ENCODE measurements around the gene KCTD2. TPM values are rescaled to one million over a fixed set of nuclear protein-coding genes. Genes with fewer than 3 reads are reported as not detected.

The KCTD2 gene
- total and polyA plus RNA-seq, 2 of the 13 experiments (the other 11 are each of a cell fraction or from before 2014, with no cell fraction given) = 28.3 to 32.6 TPM

GRCh38 chr17:75090871-75091854 is 44.1 kb downstream of the KCTD2 start (continued):
- TF ChIP-seq RBM22 (optimal IDR thresholded peaks at IDR 0.05; ENCODE audit: low read length) (no peak), SKIL (CRISPR knock-in tag; IDR thresholded peaks at IDR 0.05; ENCODE audit: borderline replicate concordance) (peak; percentile 59; the same call in 1 of the 2 replicates), TCF12 (IDR thresholded peaks at IDR 0.05) (no peak), TCF12 (CRISPR knock-in tag; IDR thresholded peaks at IDR 0.05) (0 out of 2 replicates have a peak, but pooled peaks have one; percentile 43), ZMAT3 (CRISPR knock-in tag; conservative IDR thresholded peaks at IDR 0.05) (0 out of 2 replicates have a peak, but pooled peaks have one; percentile 18), GABPA (IDR thresholded peaks at IDR 0.05; ENCODE audit: low read depth, low read length) (no peak), GABPA (CRISPR knock-in tag; IDR thresholded peaks at IDR 0.05; ENCODE audit: low read depth) (0 out of 2 replicates have a peak, but pooled peaks have one; percentile 10), MAFG (CRISPR knock-in tag; IDR thresholded peaks at IDR 0.05) (no peak), ATAD3A (CRISPR knock-in tag; IDR thresholded peaks at IDR 0.05) (no peak), ZNF232 (CRISPR knock-in tag; IDR thresholded peaks at IDR 0.05; ENCODE audit: borderline replicate concordance) (peak; percentile 17; the same call in 1 of the 2 replicates), ZNF543 (CRISPR knock-in tag; IDR thresholded peaks at IDR 0.05) (peak; percentile 48; the same call in 1 of the 2 replicates), MBD4 (IDR thresholded peaks at IDR 0.05; ENCODE audit: borderline replicate concordance, low read length) (no peak), GPBP1L1 (CRISPR knock-in tag; IDR thresholded peaks at IDR 0.05) (no peak), SKI (IDR thresholded peaks at IDR 0.05; ENCODE audit: partially characterized antibody) (no peak), GMEB2 (CRISPR knock-in tag; IDR thresholded peaks at IDR 0.05; ENCODE audit: low read depth) (no peak), ZNF558 (CRISPR knock-in tag; IDR thresholded peaks at IDR 0.05; ENCODE audit: borderline replicate concordance) (no peak), UBTF (CRISPR knock-in tag; IDR thresholded peaks at IDR 0.05) (0 out of 2 replicates have a peak, but pooled peaks have one; percentile 47), ZNF720 (CRISPR knock-in tag; IDR thresholded peaks at IDR 0.05) (no peak), ZNF839 (CRISPR knock-in tag; IDR thresholded peaks at IDR 0.05; ENCODE audit: borderline replicate concordance) (no peak), PCBP1 (IDR thresholded peaks at IDR 0.05; ENCODE audit: borderline replicate concordance, low read depth, low read length) (0 out of 2 replicates have a peak, but pooled peaks have one; percentile 76), MLX (CRISPR knock-in tag; IDR thresholded peaks at IDR 0.05) (peak; percentile 54; the same call in 1 of the 2 replicates)

All from HepG2 (cell line).